ENCODE data around the gene PTPRA.

DNA sequence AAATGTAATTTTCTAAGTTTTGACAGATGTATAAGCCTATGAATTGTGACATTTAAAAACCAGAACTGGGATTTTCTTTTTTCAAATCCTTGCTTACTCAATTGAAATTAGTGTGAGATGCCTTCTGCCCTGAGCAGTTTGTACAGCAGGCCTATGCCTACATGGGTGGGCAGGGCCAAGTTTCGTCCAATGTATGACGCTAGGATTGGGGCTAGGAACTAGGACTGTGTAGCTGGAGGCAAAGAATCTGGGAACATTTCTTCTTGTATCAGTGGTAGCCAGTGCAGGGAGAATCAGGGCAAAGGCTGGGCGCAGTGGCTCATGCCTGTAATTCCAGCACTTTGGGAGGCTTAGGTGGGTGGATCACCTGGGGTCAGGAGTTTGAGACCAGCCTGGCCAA lies 3.9 kb upstream of the PTPRA start:
- TF ChIP-seq, protein P1, sequence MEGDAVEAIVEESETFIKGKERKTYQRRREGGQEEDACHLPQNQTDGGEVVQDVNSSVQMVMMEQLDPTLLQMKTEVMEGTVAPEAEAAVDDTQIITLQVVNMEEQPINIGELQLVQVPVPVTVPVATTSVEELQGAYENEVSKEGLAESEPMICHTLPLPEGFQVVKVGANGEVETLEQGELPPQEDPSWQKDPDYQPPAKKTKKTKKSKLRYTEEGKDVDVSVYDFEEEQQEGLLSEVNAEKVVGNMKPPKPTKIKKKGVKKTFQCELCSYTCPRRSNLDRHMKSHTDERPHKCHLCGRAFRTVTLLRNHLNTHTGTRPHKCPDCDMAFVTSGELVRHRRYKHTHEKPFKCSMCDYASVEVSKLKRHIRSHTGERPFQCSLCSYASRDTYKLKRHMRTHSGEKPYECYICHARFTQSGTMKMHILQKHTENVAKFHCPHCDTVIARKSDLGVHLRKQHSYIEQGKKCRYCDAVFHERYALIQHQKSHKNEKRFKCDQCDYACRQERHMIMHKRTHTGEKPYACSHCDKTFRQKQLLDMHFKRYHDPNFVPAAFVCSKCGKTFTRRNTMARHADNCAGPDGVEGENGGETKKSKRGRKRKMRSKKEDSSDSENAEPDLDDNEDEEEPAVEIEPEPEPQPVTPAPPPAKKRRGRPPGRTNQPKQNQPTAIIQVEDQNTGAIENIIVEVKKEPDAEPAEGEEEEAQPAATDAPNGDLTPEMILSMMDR (IDR thresholded peaks at IDR 0.05): no peak
- no peak for TF ChIP-seq POLR2A (IDR thresholded peaks at IDR 0.05)
